ENCODE measurements around the gene CCDC83.
"Not testable (repeated sequence)": the region's sequence is repeated elsewhere in the genome, so short reads cannot be mapped to it uniquely, and the experiment has no call there.

Gene CCDC83

DNA sequence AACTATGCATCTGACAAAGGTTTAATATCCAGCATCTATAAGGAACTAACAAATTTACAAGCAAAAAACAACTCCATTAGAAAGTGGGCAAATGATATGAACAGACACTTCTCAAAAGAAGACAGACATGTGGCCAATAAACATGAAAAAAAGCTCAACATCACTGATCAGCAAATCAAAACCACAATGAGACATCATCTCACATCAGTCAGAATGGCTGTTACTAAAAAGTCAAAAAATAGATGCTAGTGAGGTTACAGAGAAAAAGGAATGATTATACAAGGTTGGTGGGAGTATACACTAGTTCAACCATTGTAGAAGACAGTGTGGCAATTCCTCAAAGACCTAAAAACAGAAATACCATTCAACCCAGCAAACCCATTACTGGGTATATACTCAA lies 14.3 kb upstream of the CCDC83 start:
- DNase-seq: not testable (repeated sequence)

DNA sequence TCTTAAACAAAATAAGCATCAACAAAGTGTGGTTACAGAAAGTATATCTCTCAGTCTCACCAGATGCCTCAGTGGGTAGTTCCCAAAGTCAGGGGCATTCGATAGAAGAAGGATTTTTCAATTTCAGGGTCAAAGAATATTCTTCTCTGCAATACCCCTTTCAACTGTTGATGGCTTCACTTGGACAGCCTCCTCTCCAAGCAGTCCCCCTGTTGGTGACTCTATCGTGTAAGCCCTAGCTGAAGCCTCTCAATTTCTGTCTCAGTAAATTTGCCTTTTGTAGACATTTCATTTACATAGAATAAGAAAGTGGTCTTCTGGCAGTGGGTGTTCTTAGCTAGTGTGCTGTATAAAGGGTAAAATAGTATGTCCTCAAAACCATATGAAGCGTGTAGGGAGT lies 11.3 kb upstream of the CCDC83 start:
- DNase-seq: no peak

DNA sequence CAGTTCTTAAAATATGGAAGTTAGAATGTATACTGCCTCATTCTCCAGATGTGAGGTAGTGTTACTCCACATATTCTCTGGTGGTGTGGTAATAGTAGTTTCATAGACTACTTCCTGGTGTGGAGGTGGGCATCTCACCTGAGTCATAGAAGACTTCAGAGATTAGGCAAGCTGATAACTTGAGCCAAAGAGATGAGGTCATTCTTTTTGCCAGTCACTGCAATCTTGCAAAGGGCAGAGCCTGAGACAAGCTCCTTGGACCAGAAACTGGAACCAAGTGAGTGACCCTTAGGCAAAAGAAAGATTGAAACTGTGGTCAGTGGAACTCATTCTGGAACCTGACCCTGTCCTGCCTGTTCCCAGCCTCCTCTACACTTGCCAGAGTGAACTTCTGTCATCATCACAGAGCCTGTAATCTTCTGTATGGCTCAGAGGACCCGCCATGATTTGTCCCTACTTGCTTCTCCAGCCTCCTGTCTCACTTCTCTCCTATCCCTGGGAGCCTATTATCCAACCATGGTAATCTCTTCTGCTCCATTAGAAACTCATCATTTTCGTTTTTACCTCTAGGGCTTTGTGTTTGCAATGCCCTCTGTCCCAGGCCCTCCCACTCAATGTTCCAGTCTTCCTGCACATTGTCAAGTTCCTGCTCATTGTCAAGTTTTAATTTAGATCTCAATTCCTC lies 10.6 kb upstream of the CCDC83 start:
- no peak for DNase-seq

DNA sequence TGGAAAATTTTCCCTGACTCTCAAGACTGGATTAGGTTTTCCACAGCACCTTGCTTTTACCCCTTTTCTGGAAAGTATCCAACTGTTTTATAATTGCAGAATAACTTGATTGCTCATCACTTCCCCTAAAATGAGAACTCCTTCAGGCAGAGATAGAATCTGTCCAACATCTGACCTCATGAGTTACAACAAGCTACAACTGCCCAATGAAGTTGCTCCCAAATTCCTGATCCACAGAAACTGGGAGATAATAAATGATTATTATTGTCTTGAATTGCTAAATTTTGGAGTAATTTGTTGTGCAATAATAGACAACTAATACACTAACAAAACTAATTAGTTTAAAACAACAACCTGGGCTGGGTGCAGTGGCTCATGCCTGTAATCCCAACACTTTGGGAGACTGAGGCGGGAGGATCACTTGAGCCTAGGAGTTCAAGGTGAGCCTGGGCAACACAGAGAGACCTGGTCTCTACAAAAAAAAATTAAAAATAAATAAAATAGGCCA lies 10.0 kb upstream of the CCDC83 start:
- no peak for DNase-seq

DNA sequence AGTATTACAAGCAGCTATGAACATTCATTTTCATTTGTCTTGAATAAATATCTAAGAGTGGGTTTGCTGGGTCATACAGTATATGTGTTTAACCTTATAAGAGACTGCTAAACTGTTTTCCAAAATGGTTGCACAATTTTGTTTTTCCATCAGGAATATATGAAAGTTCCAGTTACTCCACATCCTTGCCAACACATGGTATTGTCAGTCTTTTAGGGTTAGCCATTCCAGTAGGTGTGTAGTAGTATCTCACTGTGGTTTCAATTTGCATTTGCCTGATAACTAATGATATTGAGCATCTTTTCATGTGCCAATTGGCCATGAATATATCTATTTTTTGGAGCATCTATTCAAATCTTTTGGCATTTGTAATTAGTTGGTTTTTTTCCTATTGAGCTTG lies 7.7 kb upstream of the CCDC83 start:
- DNase-seq: no peak

DNA sequence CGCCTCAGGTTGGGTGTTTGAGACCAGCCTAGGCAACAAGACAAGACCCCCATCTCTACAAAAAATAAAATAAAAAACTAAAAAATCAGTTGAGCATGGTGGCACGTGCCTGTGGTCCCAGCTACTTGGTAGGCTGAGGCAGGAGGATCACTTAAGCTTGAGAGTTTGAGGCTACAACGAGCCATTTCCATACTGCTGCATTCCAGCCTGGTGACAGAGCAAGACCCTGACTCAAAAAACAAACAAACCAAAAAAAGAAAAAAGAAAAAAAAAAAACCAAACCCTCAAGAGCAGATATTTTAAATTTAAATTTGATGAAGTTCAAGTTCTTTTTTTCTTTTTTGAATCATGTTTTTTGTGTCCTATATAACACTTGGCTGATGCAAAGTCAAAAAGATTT lies 7.2 kb upstream of the CCDC83 start:
- no peak for DNase-seq

DNA sequence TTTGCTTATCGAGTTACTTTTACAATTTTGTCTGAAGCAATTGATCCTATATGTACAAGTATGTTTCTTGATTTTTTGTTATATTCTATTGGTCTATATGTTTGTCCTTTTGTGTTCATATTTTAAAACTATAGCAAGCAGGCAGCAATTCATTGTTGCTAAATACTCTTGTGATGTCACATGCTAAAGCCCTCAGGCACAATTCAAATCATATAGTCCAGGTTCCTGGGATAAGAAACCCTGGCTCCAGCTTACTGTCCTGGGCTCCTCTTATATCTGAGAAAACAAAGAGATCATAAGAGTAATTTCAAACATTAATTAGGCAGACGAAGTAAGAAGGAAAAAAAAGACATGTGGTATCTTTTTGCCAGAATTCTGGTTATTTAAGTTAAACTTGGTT lies 6.6 kb upstream of the CCDC83 start:
- DNase-seq: no peak

DNA sequence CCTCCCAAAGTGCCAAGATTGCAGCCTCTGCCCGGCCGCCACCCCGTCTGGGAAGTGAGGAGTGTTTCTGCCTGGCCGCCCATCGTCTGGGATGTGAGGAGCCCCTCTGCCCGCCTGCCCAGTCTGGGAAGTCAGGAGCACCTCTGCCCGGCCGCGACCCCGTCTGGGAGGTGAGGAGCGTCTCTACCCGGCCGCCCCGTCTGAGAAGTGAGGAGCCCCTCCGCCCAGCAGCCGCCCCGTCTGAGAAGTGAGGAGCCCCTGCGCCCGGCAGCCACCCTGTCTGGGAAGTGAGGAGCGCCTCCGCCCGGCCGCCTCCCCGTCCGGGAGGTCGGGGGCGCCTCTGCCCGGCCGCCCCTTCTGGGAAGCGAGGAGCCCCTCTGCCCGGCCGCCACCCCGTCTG lies 2.4 kb upstream of the CCDC83 start:
- DNase-seq: not testable (repeated sequence)

DNA sequence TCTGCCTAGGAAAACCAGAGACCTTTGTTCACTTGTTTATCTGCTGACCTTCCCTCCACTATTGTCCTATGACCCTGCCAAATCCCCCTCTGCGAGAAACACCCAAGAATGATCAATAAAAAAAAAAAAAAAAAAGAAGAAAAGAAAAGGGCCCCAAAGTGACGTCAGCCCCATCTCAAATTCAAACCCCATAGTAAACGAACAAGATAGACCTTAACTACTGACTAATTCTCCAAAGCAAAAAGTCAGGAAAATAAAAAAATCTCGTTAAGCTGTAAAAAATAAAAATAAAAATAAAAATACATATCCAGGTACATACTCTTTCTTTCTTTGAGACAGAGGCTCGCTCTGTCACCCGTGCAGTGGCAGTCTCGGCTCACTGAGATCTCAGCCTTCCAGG lies 1.6 kb upstream of the CCDC83 start:
- DNase-seq: not testable (repeated sequence)

DNA sequence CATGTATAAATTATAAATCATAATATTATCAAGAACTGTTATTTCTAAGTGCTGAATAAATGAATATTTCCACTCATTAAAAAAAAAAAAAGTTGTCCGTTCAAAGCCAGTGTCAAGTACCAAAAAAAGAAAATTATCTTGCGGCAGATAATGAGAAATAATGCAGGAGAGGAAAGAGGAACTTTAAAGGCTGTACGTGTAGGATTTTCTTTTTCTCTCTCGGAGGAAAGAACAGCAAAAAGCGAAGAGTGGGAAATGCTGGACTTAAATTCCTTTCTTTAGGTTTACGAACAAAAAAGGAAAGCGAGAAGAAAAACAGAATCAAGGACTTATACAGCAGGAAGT lies 999 bp upstream of the CCDC83 start:
- no peak for DNase-seq

DNA sequence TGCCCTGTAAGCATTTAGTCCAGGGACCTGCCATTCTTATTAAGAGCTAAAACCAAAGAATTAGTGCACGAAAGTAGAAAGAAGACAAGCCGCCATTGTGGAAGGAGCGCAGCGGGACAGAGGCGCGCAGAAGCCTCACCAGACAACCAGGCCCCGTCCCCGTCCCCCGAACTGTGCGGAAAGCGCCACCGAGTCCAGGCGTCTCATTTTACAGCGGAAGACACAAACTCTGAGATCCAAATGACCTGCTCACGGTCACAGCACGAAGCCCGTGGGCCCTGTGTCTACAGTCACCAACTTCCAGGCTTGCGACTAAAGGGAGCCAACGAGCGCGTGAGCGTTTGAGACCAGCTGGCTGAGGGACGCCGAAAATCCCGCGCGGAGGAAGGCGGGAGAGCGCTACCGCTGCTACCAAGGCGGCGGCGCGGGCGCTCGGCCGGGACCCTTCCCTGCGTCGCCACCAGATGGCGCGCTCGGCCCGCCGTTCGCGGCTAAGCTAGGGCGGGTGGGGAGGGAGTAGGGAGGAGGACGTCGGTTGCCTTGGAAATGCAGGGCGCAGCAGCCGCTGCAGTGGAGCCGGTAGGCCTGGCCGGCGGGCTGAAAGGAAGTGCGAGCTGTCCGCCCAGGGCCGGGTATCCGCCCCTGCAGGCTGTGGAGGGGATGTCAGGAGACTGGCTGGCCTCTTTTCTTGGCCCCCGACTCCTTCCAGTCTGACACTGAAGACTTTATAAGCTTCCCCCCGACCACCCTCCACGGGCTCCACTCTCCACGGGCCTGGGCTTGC lies 434 bp upstream of the CCDC83 start:
- peak; percentile 91 for DNase-seq

DNA sequence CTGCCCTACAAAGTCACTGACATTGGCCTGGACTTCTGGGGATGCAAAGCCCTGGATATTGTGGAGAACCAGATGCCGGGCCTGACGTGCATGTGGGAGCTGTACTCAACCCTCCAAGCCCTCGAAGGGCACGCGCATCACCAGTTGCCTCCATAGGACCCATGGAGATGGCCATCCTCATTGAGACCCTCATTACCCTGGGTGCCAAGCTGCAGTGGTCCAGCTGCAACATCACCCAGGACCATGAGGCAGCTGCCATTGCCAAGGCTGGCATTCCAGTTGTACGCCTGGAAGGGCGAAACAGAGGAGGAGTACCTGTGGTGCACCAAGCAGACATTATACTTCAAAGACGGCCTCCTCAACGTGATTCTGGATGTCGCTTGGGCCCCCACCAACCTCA lies 1.9 kb downstream of the CCDC83 start:
- no peak for DNase-seq

DNA sequence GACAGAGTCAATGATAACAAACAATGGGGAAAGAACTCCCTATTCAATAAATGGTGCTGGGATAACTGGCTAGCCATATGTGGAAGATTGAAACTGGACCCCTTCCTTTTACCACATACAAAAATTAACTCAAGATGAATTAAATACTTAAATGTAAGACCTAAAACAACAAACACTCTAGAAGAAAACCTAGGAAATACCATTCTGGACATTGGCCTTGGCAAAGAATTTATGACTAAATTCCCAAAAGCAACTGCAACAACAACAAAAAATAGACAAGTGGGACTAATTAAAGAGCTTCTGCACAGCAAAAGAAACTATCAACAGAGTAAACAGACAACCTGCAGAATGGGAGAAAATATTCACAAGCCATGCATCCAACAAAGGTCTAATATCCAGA lies 4.4 kb downstream of the CCDC83 start:
- not testable (repeated sequence) for DNase-seq

DNA sequence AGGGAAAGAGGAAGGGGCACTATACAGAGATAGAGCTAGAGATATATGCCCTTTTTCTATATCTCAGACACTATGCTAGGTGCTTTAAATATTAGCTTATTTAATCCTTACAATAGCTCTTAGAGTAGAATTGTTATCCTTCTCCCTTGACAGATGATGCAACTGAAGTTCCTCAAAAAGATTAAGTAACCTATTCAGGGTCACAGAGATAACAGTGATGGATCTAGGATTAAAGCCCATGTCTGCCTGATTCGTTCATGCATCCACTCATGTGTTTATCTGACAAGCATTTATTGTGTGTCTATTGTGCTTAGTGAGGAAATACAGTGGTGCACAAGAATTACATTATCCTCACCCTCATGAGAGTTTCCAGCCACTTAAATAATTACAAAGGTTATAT lies 8.7 kb downstream of the CCDC83 start:
- no peak for DNase-seq

DNA sequence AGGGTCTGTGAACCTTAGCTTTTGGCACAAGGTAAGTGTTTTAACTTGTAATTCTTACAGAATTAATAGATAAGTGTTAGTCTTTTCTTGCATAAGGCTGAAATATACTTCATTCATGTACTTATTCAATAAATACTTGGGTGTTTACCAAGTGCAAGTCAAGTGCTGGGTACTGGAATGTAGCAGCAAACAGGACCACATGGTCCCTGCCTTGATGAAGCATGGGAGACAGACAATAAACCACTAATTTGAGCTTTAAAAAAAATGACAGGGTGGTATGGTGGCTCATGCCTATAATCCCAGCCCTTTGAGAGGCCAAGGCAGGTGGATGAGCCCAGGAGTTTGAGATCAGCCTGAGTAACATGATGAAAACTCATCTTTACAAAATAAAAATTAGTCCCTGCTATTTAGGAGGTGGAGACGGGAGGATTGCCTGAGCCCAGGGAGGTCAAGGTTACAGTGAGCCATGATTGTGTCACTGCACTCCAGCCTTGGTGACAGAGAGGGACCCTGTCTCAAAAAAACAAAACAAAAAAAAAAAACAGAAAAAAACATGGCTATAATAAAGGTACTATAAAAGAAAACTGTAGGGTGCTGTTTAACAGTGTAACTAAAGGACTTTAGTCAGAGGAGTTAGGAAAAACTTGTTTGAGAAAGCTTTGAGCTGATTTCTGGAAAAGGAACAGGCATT lies 11.1 kb downstream of the CCDC83 start:
- no peak for DNase-seq

DNA sequence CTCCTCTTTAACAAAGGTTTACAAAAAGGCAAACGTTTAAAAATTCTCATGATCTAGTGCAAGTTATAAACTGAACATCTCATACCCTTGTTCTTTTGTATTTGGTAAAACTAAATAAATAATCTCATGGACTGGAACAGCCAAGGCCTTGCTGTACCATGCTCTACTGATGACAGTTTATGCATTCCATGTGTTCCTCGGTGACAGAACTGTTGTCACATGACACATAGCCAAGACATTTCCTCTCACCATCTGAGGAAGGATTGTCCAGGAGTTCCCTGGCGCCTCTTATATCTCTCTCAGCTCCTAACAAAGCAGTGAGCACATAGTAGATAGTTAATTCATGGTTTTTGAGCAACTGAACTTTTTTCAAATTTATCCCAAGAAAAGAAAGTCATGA lies 12.6 kb downstream of the CCDC83 start:
- no peak for DNase-seq

DNA sequence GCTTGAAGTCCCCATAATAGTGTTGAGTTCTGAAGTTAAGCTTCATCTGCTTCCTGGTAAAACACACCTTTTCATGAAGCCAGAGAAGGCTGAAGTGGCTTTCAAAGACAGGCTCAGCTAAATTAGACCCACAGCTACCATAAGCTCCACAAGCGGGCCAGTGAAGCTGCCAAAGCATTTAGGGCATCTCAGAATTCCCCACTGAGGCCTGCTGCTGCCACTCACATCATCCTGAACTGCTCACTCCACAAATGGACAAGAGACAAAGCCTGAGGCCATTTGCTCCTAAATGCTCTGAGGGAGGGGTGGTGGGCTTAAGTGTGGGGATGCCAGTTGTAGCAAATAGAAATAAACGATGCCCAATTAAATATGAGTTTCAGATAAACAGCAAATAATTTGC lies 14.6 kb downstream of the CCDC83 start:
- no peak for DNase-seq

DNA sequence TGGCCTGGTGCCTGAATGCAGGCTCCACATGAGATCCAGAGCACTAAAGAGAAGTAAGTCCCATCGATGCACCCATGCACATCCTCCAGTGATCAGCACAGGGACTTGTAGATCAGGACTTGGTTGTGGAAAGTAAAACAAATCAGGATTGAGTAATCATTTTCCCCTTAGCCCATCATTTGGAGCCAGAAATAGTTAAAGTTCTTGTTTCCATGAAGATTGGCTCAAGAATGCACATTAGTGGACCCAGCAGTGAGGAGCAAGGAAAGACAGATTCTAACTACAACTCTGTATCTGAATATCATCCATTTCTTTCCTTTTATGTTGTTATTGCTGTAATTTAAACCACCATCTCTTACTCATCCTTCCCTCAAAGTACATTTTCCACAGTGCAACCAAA lies 19.1 kb downstream of the CCDC83 start:
- no peak for DNase-seq

DNA sequence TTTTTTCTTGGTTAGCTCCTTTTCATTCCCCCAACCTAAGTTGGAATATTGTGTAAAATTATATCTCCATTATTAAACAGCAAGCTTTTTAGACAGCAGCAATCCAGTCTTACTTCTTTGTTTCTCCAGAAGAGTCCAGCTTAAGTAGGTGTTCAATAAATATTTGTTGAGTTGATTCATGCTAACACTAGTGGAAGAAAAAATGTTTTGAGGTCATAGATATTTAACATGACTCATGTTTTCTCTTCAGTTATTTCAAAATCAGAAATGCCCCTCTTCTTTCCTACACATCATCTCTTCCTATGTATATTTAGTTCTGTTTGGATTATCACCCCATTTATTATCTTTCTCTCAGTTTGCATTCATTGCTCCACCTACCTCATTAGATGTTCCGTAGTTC lies 20.3 kb downstream of the CCDC83 start:
- DNase-seq: no peak

DNA sequence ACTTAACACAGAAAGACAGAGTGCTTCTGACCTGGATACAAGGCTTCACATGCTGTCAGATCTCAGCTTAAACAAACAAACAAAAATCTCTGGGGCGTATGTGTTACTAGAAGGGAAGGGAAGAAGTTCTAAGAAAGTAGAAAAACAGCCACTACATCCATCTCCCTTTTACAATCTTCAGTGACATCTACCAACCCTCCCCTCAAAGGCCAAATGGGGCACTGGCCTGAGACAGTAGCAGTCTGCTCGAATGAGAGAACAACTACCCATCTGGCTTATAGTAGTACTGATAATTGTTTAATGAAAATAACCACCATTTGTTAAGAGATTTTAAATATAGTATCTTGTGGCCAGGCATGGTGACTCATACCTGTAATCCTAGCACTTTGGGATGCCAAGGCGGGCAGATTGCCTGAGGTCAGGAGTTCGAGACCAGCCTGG lies 29.4 kb downstream of the CCDC83 start:
- DNase-seq: no peak

DNA sequence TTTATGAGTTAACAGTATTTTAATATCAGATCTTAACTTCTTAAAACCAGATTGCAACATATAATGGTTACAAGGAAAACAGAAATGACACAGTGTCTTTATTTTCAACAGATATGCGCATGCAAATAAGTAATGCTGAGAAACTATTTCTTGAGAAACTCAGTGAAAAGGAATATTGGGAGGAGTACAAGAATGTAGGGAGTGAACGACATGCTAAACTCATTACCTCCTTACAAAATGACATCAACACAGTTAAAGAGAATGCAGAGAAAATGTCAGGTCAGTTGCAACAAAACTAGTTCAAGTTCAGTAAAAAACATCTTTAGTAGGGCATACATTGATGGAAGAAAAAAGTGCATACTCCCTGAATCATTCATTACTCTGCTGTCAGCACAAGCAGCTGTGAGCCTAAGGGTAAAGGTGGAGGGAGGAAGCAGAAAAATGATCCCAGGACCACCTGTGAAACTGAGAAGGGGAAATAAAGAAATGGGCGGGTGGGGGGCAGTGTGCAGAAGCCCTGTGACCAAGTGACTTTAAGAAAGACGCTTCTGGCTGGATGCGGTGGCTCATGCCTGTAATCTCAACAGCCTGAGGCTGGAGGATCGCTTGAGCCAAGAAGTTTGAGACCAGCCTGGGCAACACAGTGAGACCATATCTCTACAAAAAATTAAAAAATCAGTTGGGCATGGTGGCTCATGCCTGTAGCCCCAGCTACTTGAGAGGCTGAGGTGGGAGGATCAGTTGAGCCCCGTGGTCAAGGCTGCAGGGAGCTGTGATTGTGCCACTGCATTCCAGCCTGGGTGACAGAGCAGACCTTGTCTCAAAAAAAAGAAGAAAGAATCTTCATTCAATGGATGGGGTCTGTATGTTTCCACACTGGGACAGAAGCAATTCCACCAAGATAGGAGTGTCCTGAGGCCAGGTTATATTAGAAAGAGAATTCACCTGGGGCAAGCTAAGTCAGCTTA lies 31.2 kb downstream of the CCDC83 start:
- DNase-seq: no peak

DNA sequence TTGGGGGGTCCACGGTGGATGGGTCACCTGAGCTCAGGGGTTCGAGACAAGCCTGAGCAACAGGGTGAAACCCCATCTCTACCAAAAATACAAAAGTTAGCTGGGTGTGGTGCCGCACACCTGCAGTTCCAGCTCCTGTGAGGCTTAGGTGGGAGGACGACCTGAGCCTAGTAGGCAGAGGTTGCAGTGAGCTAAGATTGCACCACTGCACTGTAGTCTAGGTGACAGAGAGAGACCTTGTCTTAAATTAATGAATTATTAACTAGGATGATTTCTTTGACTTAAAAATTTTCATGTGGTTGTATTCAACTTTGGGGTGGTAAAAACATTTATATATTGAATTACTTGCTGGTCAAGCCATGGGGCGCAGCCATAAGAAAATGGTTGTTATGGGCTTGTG lies 33.9 kb downstream of the CCDC83 start:
- no peak for DNase-seq
